NCI-H1105 treated with DMSO at 0.1 percent for 48 hours (cell line): ENCODE measurements around the gene COX6A1.
"Not testable (repeated sequence)": the region's sequence is repeated elsewhere in the genome, so short reads cannot be mapped to it uniquely, and the experiment has no call there.

Experiments
- DNase-seq: peaks from one replicate; lab custom pipeline; 2025; lab: John Stamatoyannopoulos, UW

Gene COX6A1

GRCh38 chr12:120428597-120429229, 9.2 kb upstream of the COX6A1 start:
- no peak for DNase-seq

- DNase-seq = no peak
Measured at GRCh38 chr12:120429368-120429767, 8.5 kb upstream of the COX6A1 start.

- no peak for DNase-seq
Measured at GRCh38 chr12:120432772-120433525, 5.0 kb upstream of the COX6A1 start.

GRCh38 chr12:120438495-120439198, 734 bp downstream of the COX6A1 start:
- DNase-seq = no peak

GRCh38 chr12:120439646-120440247, 1.8 kb downstream of the COX6A1 start:
- DNase-seq = peak; percentile 58

GRCh38 chr12:120444676-120445075, 6.8 kb downstream of the COX6A1 start:
- no peak for DNase-seq

- peak; percentile 75 for DNase-seq
Measured at GRCh38 chr12:120445911-120446843, 8.3 kb downstream of the COX6A1 start, which contains the start of the genes GATC and TRIAP1. GATC (plus strand) TSS chr12:120446444; CDS start chr12:120446481, 37 bp downstream. TRIAP1 (minus strand) TSS chr12:120446384; CDS start chr12:120446372, 12 bp downstream.

GRCh38 chr12:120446844-120447178, 8.9 kb downstream of the COX6A1 start:
- DNase-seq = not testable (repeated sequence)

- DNase-seq = no peak
Measured at GRCh38 chr12:120447992-120448391, 10.1 kb downstream of the COX6A1 start.

- not testable (repeated sequence) for DNase-seq
Measured at GRCh38 chr12:120452524-120452923, 14.6 kb downstream of the COX6A1 start.

- no peak for DNase-seq
Measured at GRCh38 chr12:120453060-120453750, 15.3 kb downstream of the COX6A1 start.

GRCh38 chr12:120453977-120454376, 16.1 kb downstream of the COX6A1 start:
- DNase-seq = peak; percentile 18

GRCh38 chr12:120455302-120455701, 17.4 kb downstream of the COX6A1 start:
- no peak for DNase-seq

- peak; percentile 17 for DNase-seq
Measured at GRCh38 chr12:120457133-120457532, 19.2 kb downstream of the COX6A1 start.

GRCh38 chr12:120460157-120460556, 22.2 kb downstream of the COX6A1 start:
- DNase-seq = no peak

GRCh38 chr12:120462099-120462640, 24.3 kb downstream of the COX6A1 start:
- DNase-seq = no peak

GRCh38 chr12:120463712-120464111, 25.8 kb downstream of the COX6A1 start:
- no peak for DNase-seq

GRCh38 chr12:120465756-120466155, 27.8 kb downstream of the COX6A1 start:
- DNase-seq = no peak

- peak; percentile 54 for DNase-seq
Measured at GRCh38 chr12:120466560-120467315, 28.8 kb downstream of the COX6A1 start.

- DNase-seq = no peak
Measured at GRCh38 chr12:120467439-120467838, 29.5 kb downstream of the COX6A1 start.
